ENCODE measurements around the gene MLN. TPM values are rescaled to one million over a fixed set of nuclear protein-coding genes. Genes with fewer than 3 reads are reported as not detected.

MLN gene
- total RNA-seq, 2 donors from 2014 or later, result not detected

Other genes starting within 250 kb of the MLN start
- 10 to 100 TPM; 43.8 to 57.0 TPM for gene BAK1, start 223.7 kb downstream of the MLN start, total RNA-seq
- gene ITPR3, start 182.7 kb downstream of the MLN start, total RNA-seq, result 10 to 100 TPM; 39.2 to 50.8 TPM
- 100 to 1,000 TPM; 114 to 145 TPM for gene UQCC2, start 92.3 kb downstream of the MLN start, total RNA-seq
- not detected for gene IP6K3, start 57.1 kb downstream of the MLN start, total RNA-seq
- 10 to 100 TPM; 54.4 to 80.5 TPM for gene LEMD2, start 14.9 kb downstream of the MLN start, total RNA-seq